Spleen (tissue), 11 donors: Measurements from ENCODE around the gene SARM1. TPM values are rescaled to one million over a fixed set of nuclear protein-coding genes. Genes with fewer than 3 reads are reported as not detected.

Experiments used
- DNase-seq: peaks from one replicate; pipeline ENCODE4 v3.0.0-alpha.2; 2020
- H3K27ac ChIP-seq, 8 donors: fragments of 200-600 bp; sonication (generic) in 7 of 8; 1 replicate in 4 of 8; 2 replicates in 4 of 8; pipeline versions ENCODE4 v1.5.0 to v1.8.0; 2016 to 2021; ENCODE audit warnings: inconsistent platforms in 4 of 8, mild to moderate bottlenecking in 4 of 8, moderate library complexity in 1 of 8
- H3K27me3 ChIP-seq, 7 donors: fragments of 200-600 bp; sonication (generic) in 6 of 7; replicated peaks in 1 of 7; 1 replicate in 4 of 7; 2 replicates in 3 of 7; pipeline versions ENCODE4 v1.5.0 to v1.8.0; 2016 to 2021; ENCODE audit warnings: inconsistent platforms in 3 of 7, mild to moderate bottlenecking in 1 of 7
- H3K36me3 ChIP-seq, 6 donors: fragments of 200-600 bp; sonication (generic) in 5 of 6; 1 replicate in 4 of 6; 2 replicates in 2 of 6; pipeline versions ENCODE4 v1.5.0 to v1.8.0; 2016 to 2021; ENCODE audit warnings: inconsistent platforms in 2 of 6
- H3K4me1 ChIP-seq, 6 donors: fragments of 200-600 bp; sonication (generic) in 5 of 6; 1 replicate in 3 of 6; 2 replicates in 3 of 6; pipeline versions ENCODE4 v1.5.0 to v1.8.0; 2016 to 2021; ENCODE audit warnings: inconsistent platforms in 3 of 6
- H3K4me3 ChIP-seq, 8 donors: fragments of 200-600 bp; sonication (generic) in 7 of 8; 1 replicate in 4 of 8; 2 replicates in 4 of 8; pipeline versions ENCODE4 v1.5.0 to v1.8.0; 2016 to 2021; ENCODE audit warnings: inconsistent platforms in 4 of 8, mild to moderate bottlenecking in 4 of 8, moderate library complexity in 2 of 8
- H3K9me3 ChIP-seq, 8 donors: fragments of 200-600 bp; sonication (generic) in 7 of 8; 1 replicate in 4 of 8; 2 replicates in 4 of 8; pipeline versions ENCODE4 v1.5.0 to v1.8.0; 2016 to 2021; ENCODE audit warnings: inconsistent platforms in 4 of 8
- POLR2A ChIP-seq, 3 donors: fragments of 450-650 bp; IDR thresholded peaks; one replicate each; pipeline ENCODE4 v1.5.1; 2017; ENCODE audit warnings: antibody characterized with exemption in 3 of 3, mild to moderate bottlenecking in 1 of 3
- POLR2AphosphoS5 ChIP-seq, 3 donors: sonication (generic); formaldehyde crosslinking; IDR thresholded peaks; one replicate each; pipeline ENCODE4 v1.5.1; 2017; ENCODE audit warnings: antibody characterized with exemption in 3 of 3
- WGBS, 5 donors: extraction: QIAGEN DNeasy Blood & Tissue Kit in 3 of 5; methylation state at CpG; one replicate each; pipeline versions ENCODE4 v1.1.5 to v1.1.7; 2013 to 2018; 5-methylcytosine and 5-hydroxymethylcytosine counted together
- intact Hi-C: fragments of 100-400 bp; cut with DNase I; formaldehyde crosslinking; loops from one replicate; pipeline ENCODE4 v1.15.0; 2023; ENCODE audit warnings: low total_unique reads
- polyA plus RNA-seq, 3 donors: library from polyadenylated mRNA; stranded (reverse); fragments of 200-250 nt; gene quantifications; one replicate each; pipeline ENCODE4 v1.2.1, GENCODE V29; 2013
- total RNA-seq, 7 donors: library from RNA; depleted of rRNA in 3 of 7; stranded (reverse); fragments of >200 nt in 3 of 7; fragmentation: NEBNext Ultra II Directional in 4 of 7; extraction: Animal tissue kit (Norgen Biotek cat#: 25700) in 4 of 7; gene quantifications; one replicate each; pipeline versions ENCODE4 v1.1.0 to v1.2.1, GENCODE V29; 2016 to 2021
- TF ChIP-seq, protein P1 (sequence below), 11 experiments: fragments of 200-600 bp in 7 of 11; fragments of 450-650 bp in 4 of 11; sonication (generic) in 4 of 11; IDR thresholded peaks in 8 of 11; conservative IDR thresholded peaks in 3 of 11; 1 replicate in 7 of 11; 2 replicates in 4 of 11; pipeline versions ENCODE4 v1.4.0 to v1.8.0; 2016 to 2021; ENCODE audit warnings: antibody characterized with exemption in 11 of 11, inconsistent platforms in 4 of 11, mild to moderate bottlenecking in 1 of 11
- donor health status: healthy with polysubstance abuse.
- donor health status: DM: no; HTN: no; CAD: no; lungs with moderate emphysema.
- donor health status: DM: no; HTN: no; CAD: no.
- donor health status: Bipolar disorder and iron deficiency.
- donor health status: healthy.
- donor health status: DM: no; HTN: no; CAD: no.
- donor health status: DM: yes; HTN: yes; CAD: no.

The SARM1 gene
- total and polyA plus RNA-seq, 10 donors = 4.7 to 48.7 (median 35.4) TPM

DNA sequence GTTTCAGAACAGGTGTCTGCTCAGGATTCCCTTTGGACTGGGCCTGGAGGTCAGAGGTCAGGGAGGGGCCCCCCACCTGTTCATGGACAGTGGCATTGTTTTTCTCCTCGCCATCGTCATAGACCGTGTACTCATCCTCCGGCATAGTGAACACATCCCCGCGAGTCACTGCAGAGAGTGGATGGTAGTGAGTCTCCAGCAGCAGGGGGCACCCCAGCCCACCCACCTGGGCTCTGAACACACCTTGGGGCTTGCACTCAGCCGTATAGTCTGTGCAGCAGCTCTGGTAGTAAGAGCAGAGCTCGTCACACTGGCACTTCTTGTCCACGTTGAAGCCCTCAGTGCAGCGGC is 1.8 kb upstream of the SARM1 start:
- 71 to 85% (median 78%) methylated on average over 10 of the region's 10 CpGs for WGBS, 5 donors
- Histone ChIP-seq H3K27ac (peak overlapping the region in 4 of 8 donors; percentile 70 to 86 (median 78)), H3K4me3 (no peak overlapping the region), H3K36me3 (peaks cover 0 to 17% (median 5%) of the 10 kb centered on the region in 6 donors), H3K4me1 (peaks cover 10 to 44% (median 29%) of the 10 kb centered on the region in 6 donors), H3K27me3 (peaks cover 0 to 18% (median 0%) of the 10 kb centered on the region in 7 donors), H3K9me3 (no peaks in the 10 kb centered on the region)
- TF ChIP-seq POLR2A (IDR thresholded peaks at IDR 0.05) (no peak), POLR2AphosphoS5 (IDR thresholded peaks at IDR 0.05) (no peak)
- TF ChIP-seq, protein P1, sequence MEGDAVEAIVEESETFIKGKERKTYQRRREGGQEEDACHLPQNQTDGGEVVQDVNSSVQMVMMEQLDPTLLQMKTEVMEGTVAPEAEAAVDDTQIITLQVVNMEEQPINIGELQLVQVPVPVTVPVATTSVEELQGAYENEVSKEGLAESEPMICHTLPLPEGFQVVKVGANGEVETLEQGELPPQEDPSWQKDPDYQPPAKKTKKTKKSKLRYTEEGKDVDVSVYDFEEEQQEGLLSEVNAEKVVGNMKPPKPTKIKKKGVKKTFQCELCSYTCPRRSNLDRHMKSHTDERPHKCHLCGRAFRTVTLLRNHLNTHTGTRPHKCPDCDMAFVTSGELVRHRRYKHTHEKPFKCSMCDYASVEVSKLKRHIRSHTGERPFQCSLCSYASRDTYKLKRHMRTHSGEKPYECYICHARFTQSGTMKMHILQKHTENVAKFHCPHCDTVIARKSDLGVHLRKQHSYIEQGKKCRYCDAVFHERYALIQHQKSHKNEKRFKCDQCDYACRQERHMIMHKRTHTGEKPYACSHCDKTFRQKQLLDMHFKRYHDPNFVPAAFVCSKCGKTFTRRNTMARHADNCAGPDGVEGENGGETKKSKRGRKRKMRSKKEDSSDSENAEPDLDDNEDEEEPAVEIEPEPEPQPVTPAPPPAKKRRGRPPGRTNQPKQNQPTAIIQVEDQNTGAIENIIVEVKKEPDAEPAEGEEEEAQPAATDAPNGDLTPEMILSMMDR (IDR thresholded peaks at IDR 0.05 in 8 of 11, conservative IDR thresholded peaks at IDR 0.05 in 3 of 11) = no peak
- intact Hi-C loops = no loop called here
- DNase-seq = no peak

DNA sequence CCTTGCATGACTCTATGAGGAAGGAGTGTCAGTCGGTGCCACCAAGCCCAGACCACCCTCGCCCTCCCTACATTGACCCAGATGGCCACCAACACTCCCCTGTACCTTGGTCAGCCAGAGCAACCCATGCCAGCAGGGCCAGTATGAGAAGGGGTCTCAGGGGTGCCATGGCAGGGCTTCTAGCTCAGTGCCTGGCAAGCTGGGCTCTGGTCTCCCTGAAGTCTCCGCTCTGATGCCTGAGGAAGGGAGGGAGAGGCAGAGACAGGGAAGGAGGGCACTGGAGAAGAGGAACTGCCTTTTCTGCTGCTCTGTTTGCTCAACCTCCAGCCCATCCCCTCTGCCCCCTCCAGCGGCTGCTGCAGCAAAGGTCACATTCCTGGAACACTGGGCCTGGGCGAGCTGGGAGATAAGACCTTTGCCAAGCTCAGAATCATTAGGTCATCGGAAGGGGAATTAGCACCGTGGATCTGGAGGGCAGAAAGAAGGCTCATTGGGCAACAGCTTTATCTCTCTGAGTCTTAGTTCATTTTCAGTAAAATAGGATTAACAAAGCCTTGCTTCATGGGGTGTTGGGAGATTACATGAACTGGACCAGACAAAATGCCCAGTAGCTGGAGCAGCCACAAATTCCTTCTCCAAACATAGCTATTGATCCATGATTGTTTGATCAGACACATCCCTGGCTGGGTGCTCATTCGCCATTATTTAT is 1.3 kb upstream of the SARM1 start, which contains the start of gene VTN:
VTN (minus strand) TSS at position 273 of the 709 bp plus-strand sequence; CDS start at position 169, 104 bp downstream.
- H3K4me3 ChIP-seq = peak within 1 kb of the TSS in 7 of 8 donors; percentile 64 to 88 (median 70)
- no peak for DNase-seq
- H3K27me3 ChIP-seq = peaks cover 0 to 18% (median 0%) of the 10 kb centered on the region in 7 donors
- H3K27ac ChIP-seq = peak within 1 kb of the TSS; percentile 8 to 86 (median 72)
- no peaks in the 10 kb centered on the region for H3K9me3 ChIP-seq
- H3K4me1 ChIP-seq = peaks cover 10 to 44% (median 29%) of the 10 kb centered on the region in 6 donors
- intact Hi-C loops = no loop called here
- 38 to 51% (median 45%) methylated on average over 7 to 8 of the region's 8 CpGs for WGBS, 5 donors
- TF ChIP-seq, protein P1 (IDR thresholded peaks at IDR 0.05 in 8 of 11, conservative IDR thresholded peaks at IDR 0.05 in 3 of 11) = no peak
- TF ChIP-seq POLR2A (IDR thresholded peaks at IDR 0.05) (no peak), POLR2AphosphoS5 (IDR thresholded peaks at IDR 0.05) (peak in 1 of 3 donors; percentile 31)
- peaks cover 0 to 12% (median 1%) of the 10 kb centered on the region in 6 donors for H3K36me3 ChIP-seq

DNA sequence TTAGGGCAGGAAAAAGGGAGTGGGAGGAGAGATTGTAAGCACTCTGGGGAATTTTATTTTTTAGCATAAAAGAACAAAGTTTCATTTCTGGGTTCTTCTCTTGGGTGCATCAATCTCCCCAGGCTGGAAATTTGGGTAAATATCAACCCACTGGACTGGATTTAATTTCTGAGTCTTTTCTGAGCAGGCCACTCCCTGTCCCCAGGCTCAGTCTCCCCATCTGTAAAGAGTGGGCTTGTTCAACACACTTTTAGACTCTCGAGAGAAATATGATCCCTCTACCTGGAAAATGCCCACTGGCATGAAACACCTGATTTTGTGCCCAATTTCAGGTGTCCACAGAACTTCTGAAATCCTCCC is 770 bp upstream of the SARM1 start:
- Histone ChIP-seq H3K27me3 (peaks cover 0 to 18% (median 0%) of the 10 kb centered on the region in 7 donors), H3K4me3 (peak overlapping the region in 5 of 8 donors; percentile 64 to 88 (median 75)), H3K9me3 (no peaks in the 10 kb centered on the region), H3K27ac (peak overlapping the region; percentile 8 to 86 (median 72)), H3K36me3 (peaks cover 0 to 6% (median 0%) of the 10 kb centered on the region in 6 donors), H3K4me1 (peaks cover 10 to 44% (median 29%) of the 10 kb centered on the region in 6 donors)
- no peak for DNase-seq
- TF ChIP-seq, protein P1 (IDR thresholded peaks at IDR 0.05 in 8 of 11, conservative IDR thresholded peaks at IDR 0.05 in 3 of 11) = no peak
- TF ChIP-seq POLR2A (IDR thresholded peaks at IDR 0.05) = no peak
- TF ChIP-seq POLR2AphosphoS5 (IDR thresholded peaks at IDR 0.05) = no peak
- intact Hi-C loops = no loop called here
- 69 to 88% (median 80%) methylated on average over 1 of the region's 1 CpG for WGBS, 5 donors
